Progenitor cell of endocrine pancreas (in vitro differentiated cells): ENCODE measurements around the gene NOB1. TPM values are rescaled to one million over a fixed set of nuclear protein-coding genes. Genes with fewer than 3 reads are reported as not detected.

ENCODE experiments used
- DNase-seq: peaks from one replicate; pipeline ENCODE4 v3.0.0; 2021; ENCODE audit warnings: low spot score; ENCODE audit not compliant: unreplicated experiment
- H3K27ac Mint-ChIP-seq: 2 replicates; pipeline ENCODE4 v1.8.0; 2021; ENCODE audit warnings: mild to moderate bottlenecking, moderate library complexity, mixed read lengths
- H3K27me3 Mint-ChIP-seq: 2 replicates; pipeline ENCODE4 v1.8.0; 2021; ENCODE audit warnings: mixed read lengths
- H3K36me3 Mint-ChIP-seq: 2 replicates; pipeline ENCODE4 v1.8.0; 2022; ENCODE audit warnings: mixed read lengths; ENCODE audit not compliant: insufficient read depth
- H3K4me1 Mint-ChIP-seq: 2 replicates; pipeline ENCODE4 v1.8.0; 2021; ENCODE audit warnings: low read depth, mixed read lengths
- H3K4me3 Mint-ChIP-seq: 2 replicates; pipeline ENCODE4 v1.8.0; 2021; ENCODE audit warnings: low read depth, mild to moderate bottlenecking, moderate library complexity, mixed read lengths
- H3K9me3 Mint-ChIP-seq: 2 replicates; pipeline ENCODE4 v1.8.0; 2021; ENCODE audit warnings: low read depth, mixed read lengths
- total RNA-seq: library from RNA; stranded (reverse); gene quantifications from 2 replicates; pipeline ENCODE4 v1.2.1, GENCODE V29; 2021
- TF ChIP-seq, protein P1 (sequence below): fragments of 200-600 bp; sonication (generic); IDR thresholded peaks from one replicate; pipeline ENCODE4 v1.5.0; 2021; ENCODE audit warnings: antibody characterized with exemption, mild to moderate bottlenecking; ENCODE audit not compliant: unreplicated experiment

The NOB1 gene
- total RNA-seq, 1 donor from 2014 or later: 56.1 TPM

DNA sequence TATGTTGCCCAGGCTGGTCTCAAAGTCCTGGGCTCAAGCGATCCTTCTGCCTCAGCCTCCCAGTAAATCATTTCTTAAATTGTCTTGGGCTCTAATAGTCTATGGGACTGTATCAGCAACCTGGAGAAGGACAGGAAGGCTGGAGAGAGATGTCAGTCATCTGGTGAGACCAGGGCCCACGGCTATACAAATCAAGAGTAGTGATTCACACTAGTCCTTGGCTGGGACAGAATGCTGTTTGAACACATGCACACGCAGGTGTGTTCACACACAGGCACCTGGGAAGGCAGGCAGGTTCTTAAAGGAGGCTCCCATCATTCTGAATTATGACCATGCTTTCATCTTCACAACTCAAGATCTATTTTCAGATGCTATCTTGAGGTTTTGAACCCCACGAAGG, 42.4 kb downstream of the NOB1 start:
- DNase-seq: no peak
- H3K27ac Mint-ChIP-seq: peak overlapping the region; percentile 62
- H3K36me3 Mint-ChIP-seq: peaks cover 13% of the 10 kb centered on the region
- H3K4me1 Mint-ChIP-seq: no peaks in the 10 kb centered on the region
- TF ChIP-seq, protein P1, sequence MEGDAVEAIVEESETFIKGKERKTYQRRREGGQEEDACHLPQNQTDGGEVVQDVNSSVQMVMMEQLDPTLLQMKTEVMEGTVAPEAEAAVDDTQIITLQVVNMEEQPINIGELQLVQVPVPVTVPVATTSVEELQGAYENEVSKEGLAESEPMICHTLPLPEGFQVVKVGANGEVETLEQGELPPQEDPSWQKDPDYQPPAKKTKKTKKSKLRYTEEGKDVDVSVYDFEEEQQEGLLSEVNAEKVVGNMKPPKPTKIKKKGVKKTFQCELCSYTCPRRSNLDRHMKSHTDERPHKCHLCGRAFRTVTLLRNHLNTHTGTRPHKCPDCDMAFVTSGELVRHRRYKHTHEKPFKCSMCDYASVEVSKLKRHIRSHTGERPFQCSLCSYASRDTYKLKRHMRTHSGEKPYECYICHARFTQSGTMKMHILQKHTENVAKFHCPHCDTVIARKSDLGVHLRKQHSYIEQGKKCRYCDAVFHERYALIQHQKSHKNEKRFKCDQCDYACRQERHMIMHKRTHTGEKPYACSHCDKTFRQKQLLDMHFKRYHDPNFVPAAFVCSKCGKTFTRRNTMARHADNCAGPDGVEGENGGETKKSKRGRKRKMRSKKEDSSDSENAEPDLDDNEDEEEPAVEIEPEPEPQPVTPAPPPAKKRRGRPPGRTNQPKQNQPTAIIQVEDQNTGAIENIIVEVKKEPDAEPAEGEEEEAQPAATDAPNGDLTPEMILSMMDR: no peak
- no peaks in the 10 kb centered on the region for H3K27me3 Mint-ChIP-seq
- H3K4me3 Mint-ChIP-seq: no peak overlapping the region
- no peaks in the 10 kb centered on the region for H3K9me3 Mint-ChIP-seq

DNA sequence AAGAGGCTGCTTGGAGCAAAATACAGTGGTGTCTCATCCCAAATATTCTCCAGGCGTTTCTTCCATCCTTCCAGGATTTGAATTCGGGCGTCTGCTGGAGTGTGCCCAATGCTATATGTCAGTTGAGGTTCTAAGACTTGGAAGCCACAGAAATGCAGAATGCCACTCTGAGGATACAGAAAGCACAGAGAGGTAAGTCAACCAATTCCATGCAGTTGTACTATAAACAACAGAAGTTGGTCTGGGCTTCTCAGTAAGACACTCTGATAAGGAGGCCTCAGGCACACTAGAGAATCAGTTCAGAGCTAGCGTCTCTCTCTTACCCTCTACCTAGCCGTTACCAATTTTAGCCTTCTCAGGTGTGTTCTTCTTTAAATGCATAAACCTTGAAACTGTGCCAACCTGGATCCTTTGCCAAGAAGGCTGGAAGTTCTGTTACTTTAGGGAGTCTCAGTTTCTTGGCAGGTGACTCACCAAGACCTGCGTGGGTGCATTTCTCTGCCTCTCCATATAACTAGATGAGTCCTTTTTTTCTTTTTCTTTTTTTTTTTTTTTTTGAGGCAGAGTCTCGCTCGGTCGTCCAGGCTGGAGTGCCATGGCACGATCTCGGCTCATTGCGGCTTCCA, 43.5 kb downstream of the NOB1 start:
- H3K27ac Mint-ChIP-seq: peak overlapping the region; percentile 37
- H3K36me3 Mint-ChIP-seq: peaks cover 8% of the 10 kb centered on the region
- H3K9me3 Mint-ChIP-seq: no peaks in the 10 kb centered on the region
- H3K4me1 Mint-ChIP-seq: peaks cover 3% of the 10 kb centered on the region
- no peaks in the 10 kb centered on the region for H3K27me3 Mint-ChIP-seq
- DNase-seq: no peak
- TF ChIP-seq, protein P1: no peak
- no peak overlapping the region for H3K4me3 Mint-ChIP-seq

DNA sequence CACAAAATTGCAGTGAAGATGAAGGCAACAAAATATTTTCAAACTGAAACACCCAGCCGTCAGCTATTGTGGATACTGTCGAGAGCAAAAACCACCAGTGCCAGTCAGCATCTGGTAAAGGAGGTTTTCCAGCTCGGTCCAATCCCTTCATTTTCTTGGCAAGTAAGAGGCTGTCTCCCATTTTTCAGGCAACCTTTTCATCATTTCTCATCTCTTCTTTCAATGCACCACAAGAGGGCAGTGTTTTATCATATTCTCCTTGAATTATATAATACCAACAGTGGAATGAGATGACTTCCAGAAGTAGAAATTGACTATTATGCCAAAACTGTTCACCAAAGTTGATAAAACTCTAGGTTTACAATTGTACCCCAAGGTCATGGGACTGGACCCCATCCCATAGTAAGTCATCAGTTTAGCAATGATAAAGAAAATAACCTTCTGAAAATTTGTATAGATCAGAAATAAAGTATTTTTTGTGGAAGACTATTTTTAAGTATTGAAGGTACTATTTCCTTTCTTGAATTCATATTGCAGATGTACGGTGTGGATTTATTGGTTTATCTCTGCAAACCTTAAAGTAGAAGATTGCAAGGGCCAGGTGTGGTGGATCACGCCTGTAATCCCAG, 45.2 kb downstream of the NOB1 start:
- Mint-ChIP-seq H3K4me3 (no peak overlapping the region), H3K27ac (no peak overlapping the region), H3K9me3 (no peaks in the 10 kb centered on the region), H3K4me1 (peaks cover 3% of the 10 kb centered on the region), H3K36me3 (peaks cover 7% of the 10 kb centered on the region), H3K27me3 (no peaks in the 10 kb centered on the region)
- TF ChIP-seq, protein P1: peak; percentile 70
- DNase-seq: no peak

DNA sequence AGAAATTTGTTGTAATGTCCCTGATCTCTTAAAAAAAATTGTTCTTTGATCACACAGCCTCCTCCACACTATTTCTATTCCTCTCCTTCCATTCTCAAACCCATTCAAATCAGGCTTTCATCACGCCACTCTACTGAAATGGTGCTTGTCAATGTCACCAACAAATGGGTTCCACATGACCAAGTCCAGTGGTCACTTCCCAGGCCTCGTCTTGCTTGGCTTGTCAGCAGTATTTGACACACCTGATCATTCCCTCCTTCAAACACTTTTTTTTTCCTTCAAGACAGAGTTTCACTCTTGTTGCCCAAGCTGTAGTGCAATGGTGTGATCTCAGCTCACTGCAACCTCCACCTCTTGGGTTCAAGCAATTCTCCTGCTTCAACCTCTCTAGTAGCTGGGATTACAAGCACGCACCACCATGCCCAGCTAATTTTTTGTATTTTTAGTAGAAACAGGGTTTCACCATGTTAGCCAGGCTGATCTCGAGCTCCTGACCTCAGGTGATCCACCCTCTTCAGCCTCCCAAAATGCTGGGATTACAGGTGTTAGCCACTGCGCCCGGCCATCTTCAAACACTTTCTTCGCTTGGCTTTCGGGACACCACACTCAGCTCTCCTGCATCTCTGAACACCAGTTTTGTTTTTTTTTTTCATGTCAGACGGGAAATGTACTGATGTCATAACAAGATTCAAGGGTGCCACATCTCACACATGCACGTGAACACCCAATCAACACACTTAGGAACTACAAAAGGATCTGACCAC, 46.6 kb downstream of the NOB1 start:
- H3K27me3 Mint-ChIP-seq: no peaks in the 10 kb centered on the region
- H3K4me1 Mint-ChIP-seq: peaks cover 6% of the 10 kb centered on the region
- H3K4me3 Mint-ChIP-seq: no peak overlapping the region
- TF ChIP-seq, protein P1: no peak
- H3K9me3 Mint-ChIP-seq: no peaks in the 10 kb centered on the region
- no peak for DNase-seq
- peak overlapping the region; percentile 20 for H3K27ac Mint-ChIP-seq
- H3K36me3 Mint-ChIP-seq: peaks cover 7% of the 10 kb centered on the region

DNA sequence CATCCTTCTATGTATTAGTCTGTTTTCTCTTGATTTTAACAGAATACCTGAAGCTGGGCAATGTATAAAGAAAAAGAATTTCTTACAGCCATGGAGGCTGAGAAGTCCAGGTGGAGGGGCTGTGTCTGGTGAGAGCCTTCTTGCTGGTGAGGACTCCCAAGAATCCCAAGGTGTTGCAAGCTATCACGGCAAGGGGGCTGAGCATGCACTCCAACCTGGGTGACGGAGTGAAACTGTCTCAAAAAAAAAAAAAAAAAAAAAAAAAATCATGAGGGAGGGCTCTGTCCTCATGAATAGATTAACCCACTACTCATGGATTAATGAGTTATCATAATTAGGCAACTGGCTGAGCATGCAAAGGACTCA, 47.8 kb downstream of the NOB1 start:
- Mint-ChIP-seq H3K4me3 (no peak overlapping the region), H3K4me1 (peaks cover 6% of the 10 kb centered on the region), H3K9me3 (no peaks in the 10 kb centered on the region), H3K27me3 (no peaks in the 10 kb centered on the region), H3K36me3 (peaks cover 7% of the 10 kb centered on the region), H3K27ac (peak overlapping the region; percentile 52)
- TF ChIP-seq, protein P1: no peak
- no peak for DNase-seq
